ENCODE results near the gene BBS12.

Gene BBS12

DNA sequence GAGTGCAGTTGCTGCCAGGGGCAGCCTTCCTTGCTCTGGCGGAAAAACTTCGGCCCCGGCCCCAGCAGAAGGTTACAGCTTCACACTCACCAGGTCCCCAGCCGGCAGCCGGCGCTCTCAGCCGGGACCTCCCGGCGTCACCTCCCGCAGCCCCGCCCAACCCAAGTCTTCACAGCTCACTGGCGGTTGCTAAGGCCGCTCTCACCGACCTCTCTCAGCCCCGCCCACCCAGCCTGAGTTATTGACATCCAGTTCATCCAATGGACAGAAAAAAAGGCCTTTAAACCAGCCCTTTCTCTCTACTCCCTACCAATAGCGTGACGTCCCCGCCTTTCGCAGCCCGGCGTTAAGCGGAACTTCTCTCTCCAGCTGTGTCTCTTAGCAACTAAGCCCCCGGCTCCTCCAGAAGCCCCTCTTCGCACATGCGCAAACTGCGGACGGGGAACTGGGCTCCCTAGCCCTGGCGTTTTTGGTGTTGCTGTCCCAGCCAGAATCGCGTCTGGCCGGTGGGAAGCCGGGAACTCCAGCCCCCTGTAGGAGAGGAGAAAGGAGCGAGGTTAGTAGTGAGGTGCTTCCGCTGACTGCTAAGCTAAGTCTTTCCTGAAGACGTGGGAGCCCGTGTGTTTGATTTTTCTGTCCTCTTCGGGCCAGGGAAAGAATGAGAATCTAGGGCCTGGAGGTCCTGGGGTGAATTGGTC lies at the start of gene BBS12:
TSS of gene BBS12 (plus strand) at position 376 of the 698 bp plus-strand sequence. CDS start 9,189 bp downstream, outside the sequence.
- DNase-seq (ENCODE audit: insufficient read length, low spot score) (peak; percentile 80), FAIRE-seq (no peak)
- TF ChIP-seq, protein P1, sequence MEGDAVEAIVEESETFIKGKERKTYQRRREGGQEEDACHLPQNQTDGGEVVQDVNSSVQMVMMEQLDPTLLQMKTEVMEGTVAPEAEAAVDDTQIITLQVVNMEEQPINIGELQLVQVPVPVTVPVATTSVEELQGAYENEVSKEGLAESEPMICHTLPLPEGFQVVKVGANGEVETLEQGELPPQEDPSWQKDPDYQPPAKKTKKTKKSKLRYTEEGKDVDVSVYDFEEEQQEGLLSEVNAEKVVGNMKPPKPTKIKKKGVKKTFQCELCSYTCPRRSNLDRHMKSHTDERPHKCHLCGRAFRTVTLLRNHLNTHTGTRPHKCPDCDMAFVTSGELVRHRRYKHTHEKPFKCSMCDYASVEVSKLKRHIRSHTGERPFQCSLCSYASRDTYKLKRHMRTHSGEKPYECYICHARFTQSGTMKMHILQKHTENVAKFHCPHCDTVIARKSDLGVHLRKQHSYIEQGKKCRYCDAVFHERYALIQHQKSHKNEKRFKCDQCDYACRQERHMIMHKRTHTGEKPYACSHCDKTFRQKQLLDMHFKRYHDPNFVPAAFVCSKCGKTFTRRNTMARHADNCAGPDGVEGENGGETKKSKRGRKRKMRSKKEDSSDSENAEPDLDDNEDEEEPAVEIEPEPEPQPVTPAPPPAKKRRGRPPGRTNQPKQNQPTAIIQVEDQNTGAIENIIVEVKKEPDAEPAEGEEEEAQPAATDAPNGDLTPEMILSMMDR (IDR thresholded peaks at IDR 0.05; ENCODE audit: insufficient read depth, missing control alignments), result peak; percentile 34

DNA sequence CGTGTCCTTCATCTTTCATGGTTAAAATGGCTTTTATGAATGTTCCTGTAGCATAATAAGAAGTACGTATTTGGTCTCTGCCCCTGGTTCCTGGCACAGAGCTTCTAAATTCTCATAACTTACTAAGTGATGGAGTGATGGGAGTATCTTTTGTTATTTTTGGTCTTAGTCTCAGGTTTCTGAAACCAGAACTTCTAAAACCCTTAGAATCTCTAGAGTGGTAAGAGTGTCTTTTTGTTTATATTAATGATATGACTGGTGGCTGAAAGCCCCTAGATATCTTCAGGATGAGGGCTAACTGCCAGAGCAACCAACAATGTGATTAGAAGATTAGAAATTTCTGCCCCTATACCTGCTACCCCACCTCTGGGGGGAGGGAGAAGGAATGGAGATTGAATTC lies 45.8 kb upstream of the BBS12 start:
- FAIRE-seq, result no peak
- DNase-seq (ENCODE audit: insufficient read length, low spot score), result no peak
- TF ChIP-seq, protein P1 (IDR thresholded peaks at IDR 0.05; ENCODE audit: insufficient read depth, missing control alignments), result no peak

DNA sequence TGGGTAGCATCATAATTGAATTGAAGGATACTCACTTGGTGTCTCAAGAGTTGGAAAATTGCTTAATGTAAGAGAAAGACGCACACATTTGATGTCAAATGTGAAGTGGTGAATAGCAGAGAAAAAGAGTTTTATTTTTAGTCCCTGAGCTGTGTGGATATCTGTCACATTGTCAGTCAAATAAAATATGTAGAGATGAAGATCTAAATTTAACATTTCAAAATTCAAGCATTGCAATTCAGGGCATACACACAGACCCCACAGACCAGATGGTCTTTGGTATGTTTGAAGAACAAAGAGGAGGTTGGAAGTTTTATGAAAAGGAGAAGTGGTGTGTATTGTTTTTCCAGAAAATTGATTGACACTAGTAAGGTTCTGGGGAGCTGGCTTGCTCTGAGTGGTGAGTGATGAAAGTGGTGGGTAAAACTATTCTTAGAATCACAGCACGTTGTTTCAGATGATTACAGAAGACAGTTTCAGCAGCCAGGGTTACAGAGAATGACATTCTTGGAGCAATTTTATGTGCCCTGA lies 44.9 kb upstream of the BBS12 start:
- DNase-seq (ENCODE audit: insufficient read length, low spot score) (no peak), FAIRE-seq (no peak)
- TF ChIP-seq, protein P1 (IDR thresholded peaks at IDR 0.05; ENCODE audit: insufficient read depth, missing control alignments), result no peak

DNA sequence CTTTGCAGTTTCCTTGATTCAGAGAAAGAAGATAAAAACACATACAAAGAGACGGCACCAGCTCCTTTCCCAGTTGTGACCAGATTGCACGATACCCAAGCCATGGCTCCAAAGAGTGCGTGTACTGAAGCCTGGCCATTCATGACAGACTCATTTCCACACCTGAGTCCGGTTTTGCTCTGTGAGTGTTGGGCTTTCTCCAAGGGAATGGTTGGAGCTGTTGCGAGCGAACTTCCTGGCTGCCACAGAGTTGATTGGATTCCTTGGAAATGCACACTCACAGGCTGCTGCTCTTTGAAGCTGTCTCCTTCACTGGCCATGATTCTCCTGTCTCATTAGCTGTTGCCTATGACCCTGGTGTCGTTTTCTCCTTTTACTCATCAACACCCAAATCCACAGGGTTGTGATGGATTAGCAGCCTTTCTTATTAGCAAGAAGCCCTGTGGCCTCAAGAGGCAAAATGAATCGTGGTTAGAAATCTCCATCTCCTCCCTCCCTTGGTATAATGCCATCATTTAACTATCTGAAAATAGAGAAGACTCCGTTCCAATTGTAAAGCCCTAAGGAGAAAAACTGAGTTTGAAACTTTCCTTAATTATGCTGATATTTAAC lies 43.9 kb upstream of the BBS12 start:
- FAIRE-seq, result no peak
- TF ChIP-seq, protein P1 (IDR thresholded peaks at IDR 0.05; ENCODE audit: insufficient read depth, missing control alignments), result no peak
- no peak for DNase-seq (ENCODE audit: insufficient read length, low spot score)

DNA sequence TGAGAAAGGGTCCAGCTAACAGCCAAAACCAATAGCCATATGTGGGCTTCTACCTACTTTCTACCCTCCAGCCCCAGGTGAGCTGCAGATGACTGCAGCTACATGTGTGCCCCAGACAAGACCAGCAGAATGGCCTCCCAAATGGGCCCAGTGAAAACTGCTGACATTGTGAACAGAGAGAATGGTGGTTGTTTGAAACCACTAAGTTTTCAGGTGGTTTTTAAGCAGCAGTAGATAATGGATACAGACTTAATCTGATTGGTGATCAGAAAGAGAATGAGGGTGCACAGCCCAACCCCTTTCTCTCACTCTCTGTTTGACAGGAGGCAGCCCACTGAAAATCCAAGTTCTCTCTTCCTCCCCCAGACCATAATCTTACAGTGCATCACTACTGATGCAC lies 42.5 kb upstream of the BBS12 start:
- FAIRE-seq (no peak), DNase-seq (ENCODE audit: insufficient read length, low spot score) (no peak)

DNA sequence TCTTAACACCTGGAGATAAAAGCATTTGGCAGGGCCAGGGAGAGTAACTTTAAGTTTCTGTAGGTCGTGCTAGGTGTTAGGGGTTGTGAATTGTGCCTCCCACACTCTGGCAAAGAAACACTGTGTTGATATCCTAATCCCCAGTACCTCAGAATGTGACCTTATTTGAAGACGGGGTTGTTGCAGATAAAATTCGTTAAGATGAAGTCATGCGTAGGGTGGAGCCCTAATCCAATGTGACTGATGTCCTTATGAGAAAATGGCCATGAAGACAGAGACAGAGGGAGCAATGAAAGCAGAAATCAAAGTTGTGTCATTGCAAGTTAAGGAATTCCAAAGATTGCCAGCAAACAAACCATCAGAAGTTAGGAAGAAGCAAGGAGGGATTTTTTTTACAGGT lies 40.5 kb upstream of the BBS12 start:
- FAIRE-seq, result no peak
- TF ChIP-seq, protein P1 (IDR thresholded peaks at IDR 0.05; ENCODE audit: insufficient read depth, missing control alignments), result no peak
- DNase-seq (ENCODE audit: insufficient read length, low spot score), result no peak

More for the DNA sequence above, 42.5 kb upstream of the BBS12 start:
- TF ChIP-seq, protein P1 (IDR thresholded peaks at IDR 0.05; ENCODE audit: insufficient read depth, missing control alignments), result no peak
